ENCODE measurements around the gene FOXC1.

DNA sequence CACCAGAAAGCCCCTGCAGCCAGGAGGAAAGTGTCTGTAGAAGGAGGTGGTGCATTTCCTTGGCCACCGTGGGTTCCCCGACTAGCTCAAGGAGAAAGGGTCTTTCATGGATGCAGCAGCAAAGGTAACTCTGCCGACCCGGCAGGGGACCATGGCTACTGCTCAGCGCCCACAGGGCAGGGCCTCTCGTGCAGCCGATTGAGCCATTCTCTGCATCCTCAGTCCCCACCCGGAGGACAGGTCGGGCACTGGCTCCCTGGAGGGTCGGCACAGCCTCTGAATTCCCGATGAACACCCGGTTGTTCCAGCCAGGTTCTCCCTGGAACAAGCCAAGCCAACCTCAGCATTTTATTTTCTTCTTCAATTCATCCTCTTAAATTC lies 24.1 kb upstream of the FOXC1 start:
- TF ChIP-seq, protein P1, sequence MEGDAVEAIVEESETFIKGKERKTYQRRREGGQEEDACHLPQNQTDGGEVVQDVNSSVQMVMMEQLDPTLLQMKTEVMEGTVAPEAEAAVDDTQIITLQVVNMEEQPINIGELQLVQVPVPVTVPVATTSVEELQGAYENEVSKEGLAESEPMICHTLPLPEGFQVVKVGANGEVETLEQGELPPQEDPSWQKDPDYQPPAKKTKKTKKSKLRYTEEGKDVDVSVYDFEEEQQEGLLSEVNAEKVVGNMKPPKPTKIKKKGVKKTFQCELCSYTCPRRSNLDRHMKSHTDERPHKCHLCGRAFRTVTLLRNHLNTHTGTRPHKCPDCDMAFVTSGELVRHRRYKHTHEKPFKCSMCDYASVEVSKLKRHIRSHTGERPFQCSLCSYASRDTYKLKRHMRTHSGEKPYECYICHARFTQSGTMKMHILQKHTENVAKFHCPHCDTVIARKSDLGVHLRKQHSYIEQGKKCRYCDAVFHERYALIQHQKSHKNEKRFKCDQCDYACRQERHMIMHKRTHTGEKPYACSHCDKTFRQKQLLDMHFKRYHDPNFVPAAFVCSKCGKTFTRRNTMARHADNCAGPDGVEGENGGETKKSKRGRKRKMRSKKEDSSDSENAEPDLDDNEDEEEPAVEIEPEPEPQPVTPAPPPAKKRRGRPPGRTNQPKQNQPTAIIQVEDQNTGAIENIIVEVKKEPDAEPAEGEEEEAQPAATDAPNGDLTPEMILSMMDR (IDR thresholded peaks at IDR 0.05) = no peak
- TF ChIP-seq ZFX (IDR thresholded peaks at IDR 0.05; ENCODE audit: borderline replicate concordance) = no peak
